Mucosa of rectum (tissue), 2 donors: ENCODE measurements around the gene TTLL12.

Experiments used
- H3K27ac ChIP-seq, 2 donors: one replicate each; pipeline ENCODE4 v1.7.0; 2013; ENCODE audit warnings: inconsistent platforms in 2 of 2, low read depth in 2 of 2, low read length in 2 of 2
- H3K27me3 ChIP-seq, 2 donors: one replicate each; pipeline ENCODE4 v1.7.0; 2013; ENCODE audit warnings: low read length in 2 of 2; ENCODE audit not compliant: control insufficient read depth in 2 of 2, insufficient read depth in 2 of 2
- H3K36me3 ChIP-seq, 2 donors: one replicate each; pipeline ENCODE4 v1.7.0; 2013; ENCODE audit warnings: low read length in 2 of 2; ENCODE audit not compliant: control insufficient read depth in 2 of 2, insufficient read depth in 2 of 2
- H3K4me1 ChIP-seq, 2 donors: one replicate each; pipeline ENCODE4 v1.7.0; 2013; ENCODE audit warnings: low read length in 2 of 2, mild to moderate bottlenecking in 1 of 2; ENCODE audit not compliant: control insufficient read depth in 2 of 2, insufficient read depth in 2 of 2
- H3K4me3 ChIP-seq, 2 donors: one replicate each; pipeline ENCODE4 v1.7.0; 2013; ENCODE audit warnings: low read length in 2 of 2
- H3K9ac ChIP-seq, 2 donors: one replicate each; pipeline ENCODE4 v1.7.0; 2013; ENCODE audit warnings: low read length in 2 of 2, low read depth in 1 of 2, mild to moderate bottlenecking in 1 of 2
- H3K9me3 ChIP-seq, 2 donors: one replicate each; pipeline ENCODE4 v1.7.0; 2013; ENCODE audit warnings: low read length in 2 of 2; ENCODE audit not compliant: control insufficient read depth in 2 of 2
- donor health status: healthy.
- donor health status: Normal muscosa, but diverticular disease.

The TTLL12 gene

GRCh38 chr22:43228330-43228729 lies 41.4 kb upstream of the TTLL12 start:
- Histone ChIP-seq H3K27ac (no peak overlapping the region), H3K9me3 (no peaks in the 10 kb centered on the region), H3K27me3 (peaks cover 0 to 2% of the 10 kb centered on the region in 2 donors), H3K4me3 (no peak overlapping the region), H3K9ac (no peak overlapping the region), H3K4me1 (no peaks in the 10 kb centered on the region), H3K36me3 (no peaks in the 10 kb centered on the region)

DNA sequence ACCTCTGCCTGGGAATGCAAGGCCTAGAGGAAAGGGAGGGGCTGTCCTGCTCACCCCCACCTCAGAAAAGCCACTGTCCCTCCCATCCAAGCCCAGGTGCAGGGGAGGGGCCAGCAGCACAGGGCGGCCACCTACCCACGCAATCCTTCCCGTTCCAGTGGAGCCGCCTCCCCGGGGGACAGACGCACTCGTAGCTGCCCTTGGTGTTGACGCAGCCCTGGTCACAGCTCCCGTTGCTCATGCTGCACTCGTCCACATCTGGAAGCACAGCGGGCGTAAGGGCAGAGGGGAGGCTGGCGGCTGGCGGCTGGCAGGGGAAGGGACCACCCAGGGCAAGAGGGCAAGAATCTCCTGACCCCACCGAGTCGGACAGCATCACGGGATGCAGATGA lies 40.3 kb upstream of the TTLL12 start:
- no peaks in the 10 kb centered on the region for H3K36me3 ChIP-seq

DNA sequence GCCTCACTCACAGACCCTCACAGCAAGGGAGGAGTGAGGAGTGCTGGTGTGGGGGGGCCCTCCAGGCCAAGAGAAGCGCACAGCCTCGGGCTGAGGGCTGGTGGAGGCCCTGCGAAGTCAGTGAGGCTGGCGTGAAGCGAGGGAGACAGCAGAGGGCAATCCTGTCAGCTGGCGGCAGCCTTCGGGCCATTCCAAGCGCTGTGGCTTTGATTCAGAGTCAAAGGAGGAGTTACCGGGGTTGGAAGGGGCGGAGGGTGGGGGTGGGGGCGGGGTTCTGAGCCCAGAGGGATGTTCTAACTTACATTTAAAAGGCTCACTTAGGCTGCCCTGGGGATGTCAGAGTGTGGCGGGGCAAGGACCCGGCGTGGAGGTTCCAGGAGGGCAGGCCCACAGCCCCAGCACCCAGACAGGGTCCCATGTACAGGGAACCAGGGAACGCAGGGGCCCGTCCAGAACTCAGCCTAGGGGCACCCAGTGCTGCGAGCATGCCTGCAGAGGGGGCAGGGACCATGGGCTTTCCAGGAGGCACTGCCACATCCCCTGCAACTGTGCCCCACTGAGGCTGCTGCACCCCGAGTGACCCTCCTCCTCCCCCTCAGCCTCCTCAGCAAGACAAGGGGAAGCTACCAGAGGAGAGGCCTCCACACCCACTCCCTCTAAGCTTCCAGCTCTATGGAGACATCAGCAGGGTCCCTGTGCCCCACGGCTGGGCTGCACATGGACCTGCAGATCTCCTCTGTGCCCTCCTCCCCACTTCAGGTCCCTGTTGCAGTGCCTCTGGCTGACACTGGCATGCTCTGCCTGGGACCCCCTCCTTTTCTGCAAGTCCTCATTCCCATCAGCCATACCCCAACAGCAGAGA lies 39.7 kb upstream of the TTLL12 start:
- Histone ChIP-seq H3K4me1 (no peaks in the 10 kb centered on the region), H3K27me3 (peaks cover 0 to 2% of the 10 kb centered on the region in 2 donors), H3K9ac (no peak overlapping the region), H3K4me3 (no peak overlapping the region), H3K36me3 (no peaks in the 10 kb centered on the region), H3K9me3 (no peaks in the 10 kb centered on the region), H3K27ac (no peak overlapping the region)

More for the DNA sequence above, 40.3 kb upstream of the TTLL12 start:
- no peak overlapping the region for H3K9ac ChIP-seq
- no peaks in the 10 kb centered on the region for H3K9me3 ChIP-seq
- peaks cover 0 to 2% of the 10 kb centered on the region in 2 donors for H3K27me3 ChIP-seq
- no peak overlapping the region for H3K27ac ChIP-seq
- no peak overlapping the region for H3K4me3 ChIP-seq
- H3K4me1 ChIP-seq: no peaks in the 10 kb centered on the region

GRCh38 chr22:43225609-43226008 lies 38.7 kb upstream of the TTLL12 start:
- Histone ChIP-seq H3K36me3 (no peaks in the 10 kb centered on the region), H3K27me3 (peaks cover 0 to 2% of the 10 kb centered on the region in 2 donors), H3K9me3 (no peaks in the 10 kb centered on the region), H3K9ac (no peak overlapping the region), H3K4me1 (no peaks in the 10 kb centered on the region), H3K4me3 (no peak overlapping the region), H3K27ac (no peak overlapping the region)

- Histone ChIP-seq H3K9me3 (no peaks in the 10 kb centered on the region), H3K4me1 (no peaks in the 10 kb centered on the region), H3K4me3 (no peak overlapping the region), H3K9ac (no peak overlapping the region), H3K36me3 (no peaks in the 10 kb centered on the region), H3K27ac (no peak overlapping the region), H3K27me3 (peaks cover 0 to 2% of the 10 kb centered on the region in 2 donors)
Measured at GRCh38 chr22:43222987-43223386, 36.1 kb upstream of the TTLL12 start.

DNA sequence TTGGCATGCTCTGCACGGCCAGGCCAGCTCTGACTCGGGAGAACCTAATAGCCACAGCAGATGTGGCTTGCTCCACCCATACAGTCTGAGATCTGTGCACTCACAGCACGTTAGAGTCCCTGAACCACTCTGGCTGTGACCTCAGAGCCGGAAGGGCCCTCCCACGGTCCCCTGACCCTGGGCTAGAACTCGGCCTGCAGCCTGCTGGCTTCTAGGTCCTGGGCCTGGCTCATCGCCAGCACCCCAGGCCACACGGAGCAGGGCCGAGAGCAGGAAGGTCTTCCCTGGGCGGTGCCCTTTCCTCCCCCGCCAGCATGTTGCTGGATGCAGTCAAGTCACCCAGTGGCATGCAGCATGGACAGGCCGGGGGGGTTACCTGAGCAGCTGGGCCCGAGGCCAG lies 35.3 kb upstream of the TTLL12 start:
- H3K9me3 ChIP-seq: no peaks in the 10 kb centered on the region
- no peak overlapping the region for H3K4me3 ChIP-seq
- no peak overlapping the region for H3K27ac ChIP-seq
- H3K4me1 ChIP-seq: no peaks in the 10 kb centered on the region
- no peaks in the 10 kb centered on the region for H3K36me3 ChIP-seq
- no peak overlapping the region for H3K9ac ChIP-seq
- no peaks in the 10 kb centered on the region for H3K27me3 ChIP-seq

DNA sequence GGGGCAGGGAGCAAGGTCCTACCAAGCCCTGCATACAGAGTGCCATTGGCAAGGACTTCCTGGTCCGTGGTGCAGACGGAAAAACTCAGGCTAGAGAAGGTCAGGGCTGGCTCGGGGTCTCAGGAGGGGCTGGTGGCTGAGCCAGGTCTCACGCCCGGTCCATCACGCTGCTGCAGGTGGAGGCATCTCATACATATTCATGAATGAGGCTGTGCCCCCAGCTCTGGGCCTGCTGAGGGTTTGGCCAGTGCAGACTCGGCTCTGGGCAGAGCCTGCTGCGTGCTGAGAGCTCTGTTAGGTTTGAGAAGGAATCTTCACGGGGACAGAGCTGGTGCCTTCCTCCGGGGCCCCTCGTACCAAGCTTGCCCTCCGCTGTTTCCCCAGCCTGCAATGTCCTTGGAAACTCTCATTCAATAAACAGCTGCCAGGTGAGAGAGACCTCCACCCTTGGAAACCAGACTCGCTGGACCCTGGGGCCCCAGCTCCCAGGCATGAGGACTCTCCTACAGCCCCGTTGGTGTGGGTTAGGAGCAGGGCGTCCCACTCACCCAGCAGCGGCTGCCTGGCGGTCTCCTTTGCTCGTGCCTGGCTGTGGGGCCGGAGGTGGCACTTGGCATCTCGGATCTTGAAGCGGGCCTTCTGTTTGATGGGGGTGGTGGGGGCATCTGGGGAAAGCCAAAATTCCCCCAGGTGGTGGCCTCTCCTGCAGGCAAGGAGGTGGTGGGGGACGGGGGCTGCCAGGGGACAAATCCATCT lies 33.9 kb upstream of the TTLL12 start:
- H3K4me3 ChIP-seq: no peak overlapping the region
- H3K27ac ChIP-seq: no peak overlapping the region
- H3K9me3 ChIP-seq: no peaks in the 10 kb centered on the region
- no peaks in the 10 kb centered on the region for H3K4me1 ChIP-seq
- H3K36me3 ChIP-seq: no peaks in the 10 kb centered on the region
- H3K9ac ChIP-seq: no peak overlapping the region
- H3K27me3 ChIP-seq: no peaks in the 10 kb centered on the region

DNA sequence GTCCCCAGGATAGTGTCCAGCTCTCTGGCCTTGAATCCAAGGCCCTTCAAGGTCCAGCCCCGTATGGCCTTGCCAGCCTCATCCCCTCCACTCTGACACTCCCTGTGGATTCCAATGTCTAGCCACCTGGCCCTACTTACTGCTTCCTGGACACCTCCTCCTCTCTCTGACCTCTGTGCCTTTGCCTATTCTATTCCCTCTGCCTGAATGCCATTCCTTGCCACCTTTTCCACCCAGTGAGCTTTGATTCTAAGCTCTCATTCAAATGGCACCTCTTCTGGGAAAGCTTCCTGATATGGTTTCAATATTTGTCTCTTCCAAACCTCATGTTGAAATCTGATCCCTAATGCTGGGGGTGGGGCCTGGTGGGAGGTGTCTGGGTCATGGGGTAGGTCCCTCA lies 31.9 kb upstream of the TTLL12 start:
- H3K9ac ChIP-seq: no peak overlapping the region
- no peaks in the 10 kb centered on the region for H3K4me1 ChIP-seq
- no peak overlapping the region for H3K27ac ChIP-seq
- H3K9me3 ChIP-seq: no peaks in the 10 kb centered on the region
- no peaks in the 10 kb centered on the region for H3K27me3 ChIP-seq
- no peaks in the 10 kb centered on the region for H3K36me3 ChIP-seq
- H3K4me3 ChIP-seq: no peak overlapping the region

DNA sequence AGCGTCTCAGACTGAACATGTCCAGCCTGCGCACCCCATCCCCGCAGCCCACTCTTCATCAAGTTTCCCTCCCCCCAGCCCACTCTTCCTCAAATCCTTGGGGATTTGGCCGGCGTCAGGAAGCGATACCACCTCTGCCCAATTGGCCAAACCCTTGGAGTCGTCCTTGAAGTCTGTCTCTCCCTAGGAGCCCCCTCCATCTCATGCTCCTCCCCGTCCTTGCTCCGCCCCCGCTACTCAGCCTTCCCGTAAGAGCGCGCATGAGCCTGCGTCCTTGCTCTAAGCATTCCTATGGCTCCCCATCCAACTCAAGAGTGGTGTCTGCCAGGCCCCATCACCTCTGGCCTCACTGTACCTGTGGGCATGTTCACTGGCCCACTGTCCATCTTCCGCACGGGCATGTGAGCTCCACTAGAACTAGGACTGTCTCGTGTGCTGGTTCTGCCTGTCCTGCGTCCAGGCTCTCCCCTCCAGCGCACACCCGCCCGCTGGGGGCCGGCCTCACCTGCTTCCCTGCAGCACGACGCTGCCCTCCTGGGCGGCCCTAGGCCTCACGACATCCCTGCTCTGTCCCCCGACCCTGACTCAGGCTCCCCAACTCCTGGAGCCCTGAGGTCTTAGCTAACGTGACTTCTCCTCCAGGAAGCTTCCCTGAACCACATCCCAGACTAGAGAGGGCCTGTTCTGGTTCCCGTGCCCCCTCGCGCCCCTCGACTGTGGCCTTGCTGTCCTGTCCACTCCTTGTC lies 30.5 kb upstream of the TTLL12 start:
- no peak overlapping the region for H3K27ac ChIP-seq
- H3K27me3 ChIP-seq: no peaks in the 10 kb centered on the region
- H3K4me1 ChIP-seq: no peaks in the 10 kb centered on the region
- H3K9me3 ChIP-seq: no peaks in the 10 kb centered on the region
- H3K9ac ChIP-seq: no peak overlapping the region
- no peaks in the 10 kb centered on the region for H3K36me3 ChIP-seq
- no peak overlapping the region for H3K4me3 ChIP-seq

DNA sequence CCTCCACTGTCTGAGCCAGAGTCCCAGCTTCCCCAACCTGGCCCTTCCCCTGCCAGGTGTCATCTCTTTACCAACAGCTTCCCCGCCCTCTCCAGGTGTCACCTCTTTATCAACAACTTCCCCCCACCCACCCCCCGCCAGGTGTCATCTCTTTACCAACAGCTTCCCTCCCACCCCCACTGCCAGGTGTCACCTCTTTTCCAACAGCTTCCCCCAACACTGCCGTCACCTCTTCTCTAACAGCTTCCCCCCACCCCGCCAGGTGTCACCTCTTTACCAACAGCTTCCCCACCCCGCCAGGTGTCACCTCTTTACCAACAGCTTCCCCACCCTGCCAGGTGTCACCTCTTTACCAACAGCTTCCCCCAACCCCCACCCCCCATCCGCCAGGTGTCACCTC lies 29.8 kb upstream of the TTLL12 start:
- Histone ChIP-seq H3K9me3 (no peaks in the 10 kb centered on the region), H3K36me3 (no peaks in the 10 kb centered on the region), H3K4me3 (no peak overlapping the region)

More for the DNA sequence above, 29.8 kb upstream of the TTLL12 start:
- no peak overlapping the region for H3K27ac ChIP-seq
- no peak overlapping the region for H3K9ac ChIP-seq
- no peaks in the 10 kb centered on the region for H3K4me1 ChIP-seq
- H3K27me3 ChIP-seq: no peaks in the 10 kb centered on the region
